GM23338 (cell line): ENCODE data around the gene IFI27.

ENCODE experiments used
- EZH2 ChIP-seq: fragments of 200-600 bp; sonication (generic); IDR thresholded peaks from one replicate; pipeline ENCODE4 v1.8.0; 2017; ENCODE audit warnings: antibody characterized with exemption, mild to moderate bottlenecking, low read depth; ENCODE audit not compliant: unreplicated experiment
- EZH2phosphoT487 ChIP-seq: fragments of 200-600 bp; sonication (generic); IDR thresholded peaks from one replicate; pipeline ENCODE4 v1.8.1; 2018; ENCODE audit warnings: antibody characterized with exemption; ENCODE audit not compliant: unreplicated experiment
- TF ChIP-seq, protein P1 (sequence below), 2 experiments: fragments of 200-600 bp in 1 of 2; sonication (generic) in 1 of 2; conservative IDR thresholded peaks; 2 replicates each; pipeline versions ENCODE4 v1.5.1 to v1.6.1; 2016 to 2017; ENCODE audit warnings: antibody characterized with exemption in 2 of 2, low read depth in 2 of 2, mild to moderate bottlenecking in 2 of 2, moderate library complexity in 1 of 2

GRCh38 chr14:94129111-94129757 lies 18.7 kb downstream of the IFI27 start, which contains the start of gene IFI27L2:
- TF ChIP-seq, protein P1, sequence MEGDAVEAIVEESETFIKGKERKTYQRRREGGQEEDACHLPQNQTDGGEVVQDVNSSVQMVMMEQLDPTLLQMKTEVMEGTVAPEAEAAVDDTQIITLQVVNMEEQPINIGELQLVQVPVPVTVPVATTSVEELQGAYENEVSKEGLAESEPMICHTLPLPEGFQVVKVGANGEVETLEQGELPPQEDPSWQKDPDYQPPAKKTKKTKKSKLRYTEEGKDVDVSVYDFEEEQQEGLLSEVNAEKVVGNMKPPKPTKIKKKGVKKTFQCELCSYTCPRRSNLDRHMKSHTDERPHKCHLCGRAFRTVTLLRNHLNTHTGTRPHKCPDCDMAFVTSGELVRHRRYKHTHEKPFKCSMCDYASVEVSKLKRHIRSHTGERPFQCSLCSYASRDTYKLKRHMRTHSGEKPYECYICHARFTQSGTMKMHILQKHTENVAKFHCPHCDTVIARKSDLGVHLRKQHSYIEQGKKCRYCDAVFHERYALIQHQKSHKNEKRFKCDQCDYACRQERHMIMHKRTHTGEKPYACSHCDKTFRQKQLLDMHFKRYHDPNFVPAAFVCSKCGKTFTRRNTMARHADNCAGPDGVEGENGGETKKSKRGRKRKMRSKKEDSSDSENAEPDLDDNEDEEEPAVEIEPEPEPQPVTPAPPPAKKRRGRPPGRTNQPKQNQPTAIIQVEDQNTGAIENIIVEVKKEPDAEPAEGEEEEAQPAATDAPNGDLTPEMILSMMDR (conservative IDR thresholded peaks at IDR 0.05; ENCODE audit: low read depth in 2 of 2): no peak; a peak in 1 of 4 replicates
- TF ChIP-seq EZH2: no peak
- TF ChIP-seq EZH2phosphoT487: no peak
